Epithelial cell of umbilical artery (primary cell): Measurements from ENCODE around the gene DCTD. TPM values are rescaled to one million over a fixed set of nuclear protein-coding genes. Genes with fewer than 3 reads are reported as not detected.

ENCODE experiments used
- total RNA-seq: library from RNA; depleted of rRNA; stranded (reverse); fragments of >200 nt; gene quantifications from 2 replicates; pipeline ENCODE4 v1.2.3, GENCODE V29; 2014

DCTD gene
- 73.7 and 81.6 TPM in 2 replicates for total RNA-seq

GRCh38 chr4:182917182-182918043 is at the start of gene DCTD:
Gene DCTD, minus strand, starts transcription at chr4:182917386. Its CDS starts 1,818 bp downstream, at chr4:182915568.

Other genes with a start within 250 kb of the DCTD start
- gene WWC2, start 181.9 kb upstream of the DCTD start, total RNA-seq: 19.5 and 26.1 TPM in 2 replicates